Spleen (tissue), 7 donors: ENCODE measurements around the gene AKAP6.

Experiments
- CTCF ChIP-seq, 11 experiments: fragments of 200-600 bp in 7 of 11; fragments of 450-650 bp in 4 of 11; sonication (generic) in 4 of 11; IDR thresholded peaks in 8 of 11; conservative IDR thresholded peaks in 3 of 11; 1 replicate in 7 of 11; 2 replicates in 4 of 11; pipeline versions ENCODE4 v1.4.0 to v1.8.0; 2016 to 2021; ENCODE audit warnings: antibody characterized with exemption in 11 of 11, inconsistent platforms in 4 of 11, mild to moderate bottlenecking in 1 of 11
- POLR2A ChIP-seq, 3 donors: fragments of 450-650 bp; IDR thresholded peaks; one replicate each; pipeline ENCODE4 v1.5.1; 2017; ENCODE audit warnings: antibody characterized with exemption in 3 of 3, mild to moderate bottlenecking in 1 of 3
- donor health status: DM: no; HTN: no; CAD: no; lungs with moderate emphysema.
- donor health status: DM: no; HTN: no; CAD: no.
- donor health status: DM: no; HTN: no; CAD: no.

- TF ChIP-seq POLR2A (IDR thresholded peaks at IDR 0.05) (no peak), CTCF (IDR thresholded peaks at IDR 0.05 in 8 of 11, conservative IDR thresholded peaks at IDR 0.05 in 3 of 11) (no peak)
Measured at GRCh38 chr14:32744811-32745445, 415.8 kb downstream of the AKAP6 start.
